H9 (cell line): ENCODE measurements around the gene MAP3K1. TPM values are rescaled to one million over a fixed set of nuclear protein-coding genes. Genes with fewer than 3 reads are reported as not detected.

Source experiments
- DNase-seq: peaks from one replicate; pipeline ENCODE4 v3.0.0-alpha.2; 2017
- H2AFZ ChIP-seq: one replicate; pipeline ENCODE4 v1.6.1; 2013; ENCODE audit warnings: mild to moderate bottlenecking, low read length, control low read depth, moderate library complexity
- H2AK5ac ChIP-seq: 2 replicates; pipeline ENCODE4 v1.6.1; 2013; ENCODE audit warnings: low read length, control low read depth, mixed read lengths; ENCODE audit not compliant: insufficient read length
- H2BK120ac ChIP-seq: one replicate; pipeline ENCODE4 v1.6.1; 2013; ENCODE audit warnings: low read depth, mild to moderate bottlenecking, low read length, control low read depth, inconsistent platforms; ENCODE audit not compliant: poor library complexity, severe bottlenecking
- H2BK12ac ChIP-seq: 2 replicates; pipeline ENCODE4 v1.6.1; 2013; ENCODE audit warnings: low read length, control low read depth, mixed read lengths, low read depth; ENCODE audit not compliant: insufficient read length
- H2BK15ac ChIP-seq: 2 replicates; pipeline ENCODE4 v1.6.1; 2013; ENCODE audit warnings: low read depth, low read length, control low read depth
- H2BK20ac ChIP-seq: one replicate; pipeline ENCODE4 v1.6.1; 2013; ENCODE audit warnings: low read depth, mild to moderate bottlenecking, low read length, control low read depth, inconsistent platforms; ENCODE audit not compliant: poor library complexity, severe bottlenecking
- H2BK5ac ChIP-seq: 2 replicates; pipeline ENCODE4 v1.6.1; 2013; ENCODE audit warnings: low read length, control low read depth, mixed read lengths; ENCODE audit not compliant: insufficient read length
- H3K14ac ChIP-seq: 2 replicates; pipeline ENCODE4 v1.6.1; 2013; ENCODE audit warnings: low read length, control low read depth; ENCODE audit not compliant: insufficient read depth
- H3K18ac ChIP-seq: 2 replicates; pipeline ENCODE4 v1.6.1; 2013; ENCODE audit warnings: low read depth, mild to moderate bottlenecking, mixed read lengths, low read length, control low read depth; ENCODE audit not compliant: insufficient read length
- H3K23ac ChIP-seq: 2 replicates; pipeline ENCODE4 v1.6.1; 2013; ENCODE audit warnings: low read length, control low read depth, mixed read lengths, low read depth; ENCODE audit not compliant: insufficient read length
- H3K23me2 ChIP-seq: 2 replicates; pipeline ENCODE4 v1.6.1; 2013; ENCODE audit warnings: low read depth, mild to moderate bottlenecking, mixed read lengths, low read length, control low read depth; ENCODE audit not compliant: insufficient read length, poor library complexity, severe bottlenecking
- H3K27ac ChIP-seq: 2 replicates; pipeline ENCODE4 v1.5.1; 2013; ENCODE audit warnings: low read length, control low read depth, mixed read lengths, low read depth; ENCODE audit not compliant: insufficient read length
- H3K27me3 ChIP-seq: 2 replicates; pipeline ENCODE4 v1.6.1; 2013; ENCODE audit warnings: low read length, control low read depth, inconsistent platforms; ENCODE audit not compliant: insufficient read depth
- H3K4ac ChIP-seq: 2 replicates; pipeline ENCODE4 v1.6.1; 2013; ENCODE audit warnings: low read depth, mild to moderate bottlenecking, control low read depth, inconsistent platforms, low read length, moderate library complexity
- H3K4me1 ChIP-seq: 2 replicates; pipeline ENCODE4 v1.6.1; 2013; ENCODE audit warnings: low read length, control low read depth, inconsistent platforms; ENCODE audit not compliant: insufficient read depth
- H3K4me2 ChIP-seq: 2 replicates; pipeline ENCODE4 v1.6.1; 2013; ENCODE audit warnings: low read length, control low read depth, mixed read lengths; ENCODE audit not compliant: insufficient read length, insufficient read depth
- H3K56ac ChIP-seq: 2 replicates; pipeline ENCODE4 v1.6.1; 2013; ENCODE audit warnings: low read depth, mild to moderate bottlenecking, mixed read lengths, low read length, control low read depth; ENCODE audit not compliant: insufficient read length
- H3K79me1 ChIP-seq: 2 replicates; pipeline ENCODE4 v1.6.1; 2013; ENCODE audit warnings: low read depth, mild to moderate bottlenecking, moderate library complexity, low read length, control low read depth, inconsistent platforms; ENCODE audit not compliant: insufficient read depth, poor library complexity, severe bottlenecking
- H3K79me2 ChIP-seq: 2 replicates; pipeline ENCODE4 v1.6.1; 2013; ENCODE audit warnings: low read length, control low read depth, inconsistent platforms; ENCODE audit not compliant: insufficient read depth
- H3K9ac ChIP-seq: 2 replicates; pipeline ENCODE4 v1.6.1; 2013; ENCODE audit warnings: low read length, control low read depth, mixed read lengths; ENCODE audit not compliant: insufficient read length; ENCODE audit errors: extremely low read depth
- H3K9me3 ChIP-seq: one replicate; pipeline ENCODE4 v1.6.1; 2013; ENCODE audit warnings: low read depth, low read length, inconsistent platforms; ENCODE audit not compliant: control insufficient read depth
- H3T11ph ChIP-seq: one replicate; pipeline ENCODE4 v1.6.1; 2013; ENCODE audit warnings: mild to moderate bottlenecking, low read length, control low read depth, inconsistent platforms
- H4K20me1 ChIP-seq: one replicate; pipeline ENCODE4 v1.6.1; 2013; ENCODE audit not compliant: control insufficient read depth, insufficient read length, insufficient read depth
- H4K5ac ChIP-seq: 2 replicates; pipeline ENCODE4 v1.6.1; 2013; ENCODE audit warnings: low read depth, mild to moderate bottlenecking, mixed read lengths, low read length, control low read depth; ENCODE audit not compliant: insufficient read length
- H4K8ac ChIP-seq: replicated peaks from 2 replicates; pipeline ENCODE4 v1.6.1; 2013; ENCODE audit warnings: low read length, control low read depth, mixed read lengths, low read depth; ENCODE audit not compliant: insufficient read length
- H4K91ac ChIP-seq: 2 replicates; pipeline ENCODE4 v1.6.1; 2013; ENCODE audit warnings: low read depth, mild to moderate bottlenecking, moderate library complexity, mixed read lengths, low read length, control low read depth; ENCODE audit not compliant: insufficient read length
- H3K27ac Mint-ChIP-seq, 3 experiments: 2 replicates in 2 of 3; 3 replicates in 1 of 3; pipeline ENCODE4 v1.8.0; 2020 to 2021; ENCODE audit warnings: mixed read lengths in 3 of 3, mild to moderate bottlenecking in 1 of 3, moderate library complexity in 1 of 3
- H3K27me3 Mint-ChIP-seq: 2 replicates; pipeline ENCODE4 v1.8.0; 2021; ENCODE audit warnings: low read depth, mild to moderate bottlenecking, moderate library complexity, mixed read lengths
- H3K36me3 Mint-ChIP-seq, 3 experiments: 2 replicates in 2 of 3; 3 replicates in 1 of 3; pipeline ENCODE4 v1.8.0; 2020 to 2021; ENCODE audit warnings: low read depth in 3 of 3, mixed read lengths in 3 of 3; ENCODE audit not compliant: insufficient read depth in 1 of 3
- H3K4me1 Mint-ChIP-seq, 2 experiments: 2 replicates each; pipeline ENCODE4 v1.8.0; 2020; ENCODE audit warnings: mixed read lengths in 2 of 2
- H3K4me3 Mint-ChIP-seq, 2 experiments: 2 replicates in 1 of 2; 3 replicates in 1 of 2; pipeline ENCODE4 v1.8.0; 2020 to 2021; ENCODE audit warnings: mild to moderate bottlenecking in 2 of 2, mixed read lengths in 2 of 2, moderate library complexity in 1 of 2
- H3K9me3 Mint-ChIP-seq, 2 experiments: 2 replicates in 1 of 2; 3 replicates in 1 of 2; pipeline ENCODE4 v1.8.0; 2020; ENCODE audit warnings: mild to moderate bottlenecking in 2 of 2, mixed read lengths in 2 of 2, moderate library complexity in 1 of 2
- CTCF ChIP-seq: fragments of 200-600 bp; sonication (generic); conservative IDR thresholded peaks from 3 replicates; pipeline ENCODE4 v1.8.0; 2021; ENCODE audit warnings: antibody characterized with exemption, mild to moderate bottlenecking
- WGBS: extraction: QIAGEN DNeasy Blood & Tissue Kit; methylation state at CpG from one replicate; pipeline ENCODE4 v1.1.7; 2013; ENCODE audit warnings: missing lambda C conversion rate, low lambda C conversion rate, mixed read lengths; ENCODE audit not compliant: insufficient read length; ENCODE audit errors: extremely low coverage; 5-methylcytosine and 5-hydroxymethylcytosine counted together
- total RNA-seq: library from RNA; stranded (reverse); gene quantifications from 2 replicates; pipeline ENCODE4 v1.2.1, GENCODE V29; 2021

Gene MAP3K1
- total RNA-seq, 1 experiment from 2014 or later, result 11.1 TPM

- Histone ChIP-seq H3K14ac (no peak overlapping the region), H3K4me1 (no peaks in the 10 kb centered on the region), H2BK5ac (no peak overlapping the region), H3K18ac (no peak overlapping the region), H3K4me2 (no peak overlapping the region), H3T11ph (no peak overlapping the region), H3K4ac (no peak overlapping the region), H3K23ac (no peak overlapping the region), H2BK120ac (no peak overlapping the region), H3K79me2 (no peaks in the 10 kb centered on the region), H4K8ac (no peak overlapping the region), H2AFZ (no peak overlapping the region), H2BK12ac (no peak overlapping the region), H4K5ac (no peak overlapping the region), H3K27me3 (no peaks in the 10 kb centered on the region), H2AK5ac (no peak overlapping the region), H2BK20ac (no peak overlapping the region), H3K27ac (no peak overlapping the region), H3K23me2 (no peaks in the 10 kb centered on the region), H4K20me1 (no peaks in the 10 kb centered on the region), H3K79me1 (no peaks in the 10 kb centered on the region), H3K56ac (no peak overlapping the region), H4K91ac (no peak overlapping the region), H3K9me3 (no peaks in the 10 kb centered on the region), H3K9ac (no peak overlapping the region), H2BK15ac (no peak overlapping the region)
- no peak overlapping the region for H3K4me3 Mint-ChIP-seq
- WGBS, result no CpG with 5 or more reads among the region's 3 CpGs
- no peaks in the 10 kb centered on the region for H3K4me1 Mint-ChIP-seq
- no peak for DNase-seq
- no peak for TF ChIP-seq CTCF
- H3K27me3 Mint-ChIP-seq, result no peaks in the 10 kb centered on the region
- no peaks in the 10 kb centered on the region for H3K9me3 Mint-ChIP-seq
- H3K36me3 Mint-ChIP-seq, result no peaks in the 10 kb centered on the region
- no peak overlapping the region for H3K27ac Mint-ChIP-seq
These were observed 48.4 kb upstream of the MAP3K1 start for GRCh38 chr5:56766926-56767325.
